ENCODE data around the gene TMEM271. TPM values are rescaled to one million over a fixed set of nuclear protein-coding genes. Genes with fewer than 3 reads are reported as not detected.

TMEM271 gene
- total and polyA plus RNA-seq, 9 donors: 0.04 to 0.32 (median 0.08) TPM; not detected in 6

DNA sequence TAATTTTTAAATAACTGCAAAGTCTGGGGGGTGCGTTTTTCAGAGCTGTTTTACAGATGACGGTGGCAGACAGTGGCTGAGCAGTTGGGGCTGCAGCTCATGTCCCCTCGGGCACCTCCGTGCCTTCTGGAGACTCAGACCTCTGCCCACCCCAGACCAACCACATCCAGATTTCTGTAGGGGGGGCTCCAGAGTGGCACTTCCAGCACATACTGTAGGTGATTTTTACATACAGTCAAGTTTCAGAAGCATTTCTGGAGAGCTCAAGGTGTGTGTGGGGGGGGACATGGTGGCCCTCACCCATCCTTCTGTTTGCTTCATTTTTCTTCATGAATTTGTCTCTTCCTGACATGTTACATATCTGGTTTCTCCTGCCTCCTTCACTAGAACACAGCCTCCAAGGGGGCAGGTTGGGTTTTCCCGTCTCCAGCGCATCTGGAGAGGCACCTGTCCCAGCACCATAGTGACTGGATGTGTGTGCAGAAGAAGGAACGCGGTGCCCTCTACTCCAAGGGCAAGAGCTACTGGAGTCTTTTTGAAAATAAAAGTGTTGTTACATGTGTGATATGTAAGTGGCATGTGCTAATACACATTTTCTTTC is 37.5 kb downstream of the TMEM271 start:
- Histone ChIP-seq H3K4me3 (ENCODE audit: low read length) (no peak overlapping the region), H3K4me1 (ENCODE audit: control insufficient read depth, insufficient read depth, low read length) (no peaks in the 10 kb centered on the region), H3K36me3 (ENCODE audit: control insufficient read depth, insufficient read depth, low read length) (peaks cover 33% of the 10 kb centered on the region), H3K27ac (ENCODE audit: low read length) (no peak overlapping the region), H3K9me3 (replicated peaks; ENCODE audit: control insufficient read depth, low read depth, low read length) (no peaks in the 10 kb centered on the region), H3K27me3 (ENCODE audit: control insufficient read depth, insufficient read depth, low read length) (no peaks in the 10 kb centered on the region)
- no CpG with 5 or more reads among the region's 8 CpGs for WGBS (ENCODE audit: insufficient coverage)
- DNase-seq: no peak

DNA sequence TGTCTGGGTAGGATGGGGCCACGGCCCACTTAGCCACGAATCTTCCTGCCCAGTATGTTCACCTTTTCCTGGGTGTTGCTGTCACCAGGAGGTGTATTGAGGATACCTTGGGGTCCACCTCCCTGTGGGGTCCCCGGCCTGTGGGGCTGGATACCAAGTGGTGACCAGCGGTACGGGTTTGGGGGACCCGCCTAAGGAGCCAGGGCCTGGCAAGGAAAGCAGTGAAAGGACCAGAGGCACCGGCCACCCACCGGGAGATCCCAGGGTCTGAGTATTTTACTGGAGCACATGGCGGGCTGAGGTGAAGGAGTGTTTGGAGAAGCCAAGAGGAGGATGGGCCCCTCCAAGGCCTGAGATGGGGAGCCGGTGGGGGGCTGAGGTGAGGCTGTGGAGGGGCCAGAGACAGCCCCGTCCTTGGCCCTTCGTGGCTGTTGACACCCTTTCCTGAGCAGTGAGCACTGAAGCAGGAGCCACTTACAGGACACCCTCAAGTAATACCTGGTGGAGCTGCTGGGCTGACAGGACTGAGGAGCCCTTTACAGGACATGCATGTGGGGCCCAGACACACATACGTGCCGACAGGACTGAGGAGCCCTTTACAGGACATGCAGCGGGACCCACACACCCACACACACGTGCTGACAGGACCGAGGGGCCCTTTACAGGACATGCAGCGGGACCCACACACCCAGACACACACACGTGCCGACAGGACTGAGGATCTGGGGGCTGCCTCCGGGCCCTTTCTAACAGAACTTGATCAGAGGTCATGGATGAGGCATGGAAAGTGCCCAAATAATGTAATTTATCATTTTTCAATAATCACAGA is 38.4 kb downstream of the TMEM271 start:
- H3K36me3 ChIP-seq (ENCODE audit: control insufficient read depth, insufficient read depth, low read length): peaks cover 43% of the 10 kb centered on the region
- H3K27ac ChIP-seq (ENCODE audit: low read length): no peak overlapping the region
- no peaks in the 10 kb centered on the region for H3K4me1 ChIP-seq (ENCODE audit: control insufficient read depth, insufficient read depth, low read length)
- no peaks in the 10 kb centered on the region for H3K9me3 ChIP-seq (replicated peaks; ENCODE audit: control insufficient read depth, low read depth, low read length)
- H3K4me3 ChIP-seq (ENCODE audit: low read length): no peak overlapping the region
- DNase-seq: no peak
- no peaks in the 10 kb centered on the region for H3K27me3 ChIP-seq (ENCODE audit: control insufficient read depth, insufficient read depth, low read length)
- WGBS (ENCODE audit: insufficient coverage): 90% methylated on average over 16 of the region's 21 CpGs

DNA sequence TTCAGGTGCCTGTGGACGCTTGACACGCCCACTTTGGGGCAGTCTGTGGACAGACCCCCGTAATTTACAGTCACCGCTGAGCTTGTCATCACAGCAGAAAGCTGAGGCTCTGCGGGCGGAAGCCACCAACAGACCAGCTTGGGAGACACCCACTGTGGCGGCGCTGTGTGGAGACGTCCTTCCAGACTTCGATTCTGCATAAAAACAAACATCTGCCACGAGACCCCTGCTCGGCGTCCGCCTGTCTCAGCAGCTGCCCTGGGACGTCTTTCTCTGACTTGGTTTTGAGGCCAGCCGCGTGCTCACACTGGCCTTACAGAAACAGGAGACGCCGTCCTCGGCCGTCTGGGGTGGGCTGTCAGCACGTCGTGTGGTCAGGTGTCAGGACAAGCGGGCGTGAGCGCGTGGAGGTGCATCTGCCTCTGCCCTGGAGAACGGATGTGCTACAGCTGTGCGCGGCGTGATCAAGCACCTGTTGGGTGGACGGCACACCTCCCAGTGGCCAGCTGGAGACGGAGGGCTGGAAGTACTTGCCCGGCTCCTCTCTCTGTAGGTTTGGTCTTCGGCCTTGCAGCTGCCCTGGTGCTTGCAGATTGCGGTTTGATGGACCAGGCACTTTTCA is 39.6 kb downstream of the TMEM271 start:
- 89% methylated on average over 33 of the region's 36 CpGs for WGBS (ENCODE audit: insufficient coverage)
- H3K9me3 ChIP-seq (replicated peaks; ENCODE audit: control insufficient read depth, low read depth, low read length): no peaks in the 10 kb centered on the region
- no peaks in the 10 kb centered on the region for H3K4me1 ChIP-seq (ENCODE audit: control insufficient read depth, insufficient read depth, low read length)
- H3K36me3 ChIP-seq (ENCODE audit: control insufficient read depth, insufficient read depth, low read length): peaks cover 55% of the 10 kb centered on the region
- no peaks in the 10 kb centered on the region for H3K27me3 ChIP-seq (ENCODE audit: control insufficient read depth, insufficient read depth, low read length)
- H3K4me3 ChIP-seq (ENCODE audit: low read length): no peak overlapping the region
- H3K27ac ChIP-seq (ENCODE audit: low read length): no peak overlapping the region
- no peak for DNase-seq

DNA sequence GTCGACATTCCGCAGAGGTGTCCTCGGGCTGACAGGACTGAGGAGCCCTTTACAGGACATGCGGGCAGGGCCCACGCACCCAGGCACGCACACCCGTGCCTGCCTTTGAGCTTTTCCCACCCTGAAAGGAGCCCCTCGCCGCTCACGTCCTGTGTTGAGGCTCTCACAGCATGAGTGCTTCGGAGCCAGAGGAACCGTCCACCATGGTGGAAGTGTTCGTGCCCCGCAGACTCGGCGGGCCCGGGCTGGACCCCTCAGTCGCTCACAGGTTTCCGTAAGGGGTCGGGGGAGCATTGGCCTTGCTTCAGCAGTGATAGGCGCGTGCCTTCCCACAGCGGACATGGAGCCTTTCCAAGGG is 40.2 kb downstream of the TMEM271 start:
- no peaks in the 10 kb centered on the region for H3K4me1 ChIP-seq (ENCODE audit: control insufficient read depth, insufficient read depth, low read length)
- no peaks in the 10 kb centered on the region for H3K27me3 ChIP-seq (ENCODE audit: control insufficient read depth, insufficient read depth, low read length)
- H3K9me3 ChIP-seq (replicated peaks; ENCODE audit: control insufficient read depth, low read depth, low read length): no peaks in the 10 kb centered on the region
- 95% methylated on average over 23 of the region's 23 CpGs for WGBS (ENCODE audit: insufficient coverage)
- no peak overlapping the region for H3K4me3 ChIP-seq (ENCODE audit: low read length)
- H3K36me3 ChIP-seq (ENCODE audit: control insufficient read depth, insufficient read depth, low read length): peaks cover 61% of the 10 kb centered on the region
- no peak overlapping the region for H3K27ac ChIP-seq (ENCODE audit: low read length)
- DNase-seq: no peak

DNA sequence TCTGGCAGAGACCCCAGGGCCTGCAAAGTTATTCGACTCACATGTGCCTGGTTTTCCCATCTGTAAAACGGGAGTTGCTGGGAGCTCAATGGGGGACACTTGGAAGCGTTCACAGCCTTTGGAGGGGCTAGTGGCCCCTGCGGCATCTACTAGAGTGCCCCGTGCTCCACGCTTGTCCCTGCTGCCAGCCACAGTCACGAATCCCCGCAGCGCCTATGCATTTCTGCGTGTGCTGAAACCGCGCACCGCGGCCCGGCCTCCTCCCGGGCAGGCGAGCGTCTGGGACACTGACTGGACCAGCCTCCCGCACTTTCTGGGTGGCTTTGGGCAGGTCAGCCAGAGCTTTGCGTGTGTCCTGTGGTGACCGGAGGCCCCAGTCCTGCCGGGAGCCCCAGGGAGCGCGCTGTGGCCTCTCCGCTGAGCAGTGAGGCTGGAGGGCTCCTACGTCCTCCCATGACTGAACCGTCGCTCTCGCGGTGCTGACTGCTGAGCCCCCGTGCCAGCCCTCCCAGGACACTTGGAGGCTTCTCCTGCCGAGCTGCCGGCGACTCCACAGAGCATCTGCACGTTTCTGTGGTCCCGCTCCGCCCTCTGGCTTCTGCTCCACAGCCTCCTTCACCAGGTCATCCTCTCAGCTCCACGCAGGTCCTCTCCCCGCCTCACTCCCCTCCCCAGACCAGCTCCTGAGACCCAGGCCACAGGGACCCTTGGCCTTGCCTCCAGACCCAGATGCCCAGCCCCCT is 40.7 kb downstream of the TMEM271 start:
- H3K9me3 ChIP-seq (replicated peaks; ENCODE audit: control insufficient read depth, low read depth, low read length): no peaks in the 10 kb centered on the region
- H3K36me3 ChIP-seq (ENCODE audit: control insufficient read depth, insufficient read depth, low read length): peaks cover 66% of the 10 kb centered on the region

DNA sequence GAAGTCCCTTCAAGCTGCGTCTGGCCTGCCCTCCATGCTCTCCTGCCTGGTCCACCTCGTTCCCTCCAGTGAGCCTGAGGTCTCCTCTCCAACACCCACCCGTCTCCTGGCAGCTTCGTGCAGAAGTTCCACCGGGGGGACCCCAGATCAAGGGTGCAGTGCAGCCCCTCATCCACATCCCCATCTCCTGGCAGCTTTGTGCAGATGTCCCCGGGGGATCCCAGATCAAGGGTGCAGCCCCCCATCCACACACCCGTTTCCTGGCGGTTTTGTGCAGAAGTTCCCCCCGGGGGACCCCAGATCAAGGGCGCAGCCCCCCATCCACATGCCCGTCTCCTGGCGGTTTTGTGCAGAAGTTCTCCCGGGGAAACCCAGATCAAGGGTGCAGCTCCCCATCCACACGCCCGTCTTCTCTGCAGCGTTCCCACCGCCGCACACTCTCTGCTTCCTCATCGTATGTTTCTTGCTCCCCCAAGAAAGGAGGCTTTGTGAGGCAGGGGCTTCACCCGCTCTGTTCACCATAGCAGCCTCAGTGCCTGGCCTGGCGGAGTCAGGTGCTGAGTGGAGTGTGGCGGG is 41.4 kb downstream of the TMEM271 start:
- DNase-seq: no peak
- no peaks in the 10 kb centered on the region for H3K4me1 ChIP-seq (ENCODE audit: control insufficient read depth, insufficient read depth, low read length)
- no peak overlapping the region for H3K27ac ChIP-seq (ENCODE audit: low read length)
- H3K9me3 ChIP-seq (replicated peaks; ENCODE audit: control insufficient read depth, low read depth, low read length): no peaks in the 10 kb centered on the region
- no peaks in the 10 kb centered on the region for H3K27me3 ChIP-seq (ENCODE audit: control insufficient read depth, insufficient read depth, low read length)
- peaks cover 73% of the 10 kb centered on the region for H3K36me3 ChIP-seq (ENCODE audit: control insufficient read depth, insufficient read depth, low read length)
- no peak overlapping the region for H3K4me3 ChIP-seq (ENCODE audit: low read length)
- 90% methylated on average over 22 of the region's 22 CpGs for WGBS (ENCODE audit: insufficient coverage)

More for the DNA sequence above, 40.7 kb downstream of the TMEM271 start:
- no peak overlapping the region for H3K4me3 ChIP-seq (ENCODE audit: low read length)
- WGBS (ENCODE audit: insufficient coverage): 91% methylated on average over 35 of the region's 39 CpGs
- H3K4me1 ChIP-seq (ENCODE audit: control insufficient read depth, insufficient read depth, low read length): no peaks in the 10 kb centered on the region
- DNase-seq: no peak
- no peak overlapping the region for H3K27ac ChIP-seq (ENCODE audit: low read length)
- H3K27me3 ChIP-seq (ENCODE audit: control insufficient read depth, insufficient read depth, low read length): no peaks in the 10 kb centered on the region

DNA sequence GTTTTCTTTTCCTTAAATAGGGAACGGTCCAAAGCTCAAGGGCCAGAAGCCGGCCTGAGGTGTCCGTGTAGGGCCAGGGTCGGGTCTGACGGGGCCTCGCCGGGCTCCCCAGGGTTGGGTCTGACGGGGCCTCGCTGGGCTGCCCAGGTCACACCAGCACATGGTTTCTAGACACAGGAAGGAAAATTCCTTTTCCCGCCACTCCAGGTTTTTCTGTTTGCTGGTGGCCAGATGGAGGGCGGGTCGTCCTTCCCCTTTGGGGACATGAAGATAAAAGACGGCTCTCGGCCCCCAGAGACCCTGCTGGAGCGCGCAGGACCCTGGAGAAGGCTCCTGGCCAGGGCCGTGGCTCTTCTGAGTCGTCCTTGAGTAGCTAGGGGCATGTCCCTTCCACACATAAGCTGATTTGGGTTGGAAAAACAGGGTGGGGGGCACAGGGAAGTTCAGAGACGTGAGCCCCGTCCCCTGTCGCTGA is 42.0 kb downstream of the TMEM271 start:
- DNase-seq: no peak
- Histone ChIP-seq H3K36me3 (ENCODE audit: control insufficient read depth, insufficient read depth, low read length) (peaks cover 74% of the 10 kb centered on the region), H3K9me3 (replicated peaks; ENCODE audit: control insufficient read depth, low read depth, low read length) (no peaks in the 10 kb centered on the region), H3K4me3 (ENCODE audit: low read length) (no peak overlapping the region), H3K27ac (ENCODE audit: low read length) (no peak overlapping the region), H3K27me3 (ENCODE audit: control insufficient read depth, insufficient read depth, low read length) (no peaks in the 10 kb centered on the region), H3K4me1 (ENCODE audit: control insufficient read depth, insufficient read depth, low read length) (no peaks in the 10 kb centered on the region)
- whole genome bisulfite sequencing (ENCODE audit: insufficient coverage): 91% methylated on average over 12 of the region's 21 CpGs

DNA sequence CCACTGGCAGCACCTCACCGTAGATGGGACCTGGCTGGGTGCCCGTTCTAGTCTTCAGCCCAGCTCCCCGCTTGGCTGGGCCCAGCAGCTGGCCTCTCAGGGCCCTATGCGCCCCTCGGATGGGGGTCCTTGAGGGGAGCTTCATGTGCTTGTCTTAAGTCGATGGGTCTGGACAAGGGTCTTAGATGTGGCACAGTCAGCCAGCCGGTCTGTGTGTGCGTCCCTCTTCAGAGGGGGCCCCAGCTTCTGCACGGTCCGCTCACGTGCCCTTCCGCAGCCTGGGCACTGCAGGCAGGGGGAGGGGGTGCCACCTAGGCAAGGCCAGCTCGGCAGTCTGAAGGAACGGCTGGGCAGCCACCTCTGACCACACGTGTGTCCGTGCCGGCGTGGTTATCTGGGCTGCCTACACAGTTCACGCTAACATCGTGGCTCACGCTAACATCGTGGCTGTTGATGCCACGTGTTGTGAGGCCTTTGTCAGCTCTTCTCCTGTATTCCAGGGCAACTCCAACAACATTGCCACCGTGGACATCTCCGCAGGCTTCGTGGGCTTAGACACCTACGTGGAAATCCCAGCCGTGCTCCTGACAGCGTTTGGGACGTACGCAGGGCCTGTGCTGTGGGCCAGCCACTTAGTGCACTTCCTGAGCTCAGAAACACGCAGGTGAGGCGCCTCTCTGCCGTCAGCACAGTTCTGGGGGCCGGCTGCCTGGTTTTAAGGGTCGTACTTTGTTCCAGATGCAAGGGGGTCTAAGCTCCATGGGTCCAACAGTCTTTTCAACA is 42.6 kb downstream of the TMEM271 start:
- Histone ChIP-seq H3K27me3 (ENCODE audit: control insufficient read depth, insufficient read depth, low read length) (no peaks in the 10 kb centered on the region), H3K27ac (ENCODE audit: low read length) (no peak overlapping the region), H3K9me3 (replicated peaks; ENCODE audit: control insufficient read depth, low read depth, low read length) (no peaks in the 10 kb centered on the region), H3K4me3 (ENCODE audit: low read length) (no peak overlapping the region), H3K4me1 (ENCODE audit: control insufficient read depth, insufficient read depth, low read length) (no peaks in the 10 kb centered on the region), H3K36me3 (ENCODE audit: control insufficient read depth, insufficient read depth, low read length) (peaks cover 76% of the 10 kb centered on the region)
- DNase-seq: no peak
- 94% methylated on average over 33 of the region's 36 CpGs for WGBS (ENCODE audit: insufficient coverage)

DNA sequence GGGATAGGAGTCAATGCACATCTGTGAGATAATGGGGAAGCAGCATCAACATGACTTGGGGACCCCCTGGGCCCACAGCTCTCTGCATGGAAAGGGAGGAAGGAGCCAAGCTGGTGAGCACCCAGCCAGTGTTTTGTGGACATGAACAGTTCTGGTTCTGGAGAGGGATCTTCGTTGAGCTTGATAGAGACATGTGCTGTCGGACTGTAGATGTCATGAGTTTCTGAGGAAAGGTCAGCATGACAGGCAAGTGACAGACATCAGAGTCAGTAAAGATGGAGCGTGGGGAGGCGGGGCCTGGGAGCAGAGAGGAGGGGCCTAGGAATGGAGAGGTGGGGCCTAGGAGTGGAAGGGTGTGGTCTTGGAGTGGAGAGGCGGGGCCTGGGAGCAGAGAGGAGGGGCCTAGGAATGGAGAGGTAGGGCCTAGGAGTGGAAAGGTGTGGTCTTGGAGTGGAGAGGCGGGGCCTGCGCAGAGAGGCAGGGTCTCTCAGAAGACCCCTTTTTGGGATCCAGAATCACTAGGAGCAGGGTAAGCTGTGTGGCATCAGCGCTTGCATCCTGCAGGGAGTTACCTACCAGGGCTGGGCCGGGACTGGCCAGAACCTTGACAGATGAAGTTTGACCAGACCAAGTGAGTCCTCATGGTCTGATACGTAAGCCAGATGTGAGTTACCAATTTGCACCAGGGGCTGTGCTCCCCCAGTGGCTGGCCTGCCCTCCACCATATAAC is 43.3 kb downstream of the TMEM271 start:
- no peaks in the 10 kb centered on the region for H3K4me1 ChIP-seq (ENCODE audit: control insufficient read depth, insufficient read depth, low read length)
- H3K36me3 ChIP-seq (ENCODE audit: control insufficient read depth, insufficient read depth, low read length): peaks cover 84% of the 10 kb centered on the region
- H3K27me3 ChIP-seq (ENCODE audit: control insufficient read depth, insufficient read depth, low read length): no peaks in the 10 kb centered on the region
- no peak for DNase-seq
- H3K27ac ChIP-seq (ENCODE audit: low read length): no peak overlapping the region
- no peak overlapping the region for H3K4me3 ChIP-seq (ENCODE audit: low read length)
- 98% methylated on average over 10 of the region's 10 CpGs for WGBS (ENCODE audit: insufficient coverage)
- no peaks in the 10 kb centered on the region for H3K9me3 ChIP-seq (replicated peaks; ENCODE audit: control insufficient read depth, low read depth, low read length)
